GM12878 (cell line): ENCODE data around the gene PTPN21. TPM values are rescaled to one million over a fixed set of nuclear protein-coding genes. Genes with fewer than 3 reads are reported as not detected.

ENCODE experiments used
- ATAC-seq: fragments of 200-7000 bp; cut with Tn5 transposase; 3 replicates; pipeline ENCODE4 v1.9.1; 2020; ENCODE audit warnings: mild to moderate bottlenecking, moderate library complexity
- BruUV-seq: library from RNA; stranded (reverse); fragments of 400-500 nt; replicated peaks from 2 replicates; lab custom pipeline; 2021; lab: Mats Ljungman, UMichigan
- CTCF ChIA-PET: fragments of 300-600 bp; sonication (Branson Sonifier 250); formaldehyde crosslinking; extraction: SDS; loops from one replicate; lab custom pipeline; 2021; ENCODE audit warnings: inconsistent platforms; lab: Yijun Ruan, JAX
- POLR2A ChIA-PET: fragments of 350-600 bp; formaldehyde crosslinking; extraction: SDS; loops from one replicate; lab custom pipeline; 2021; ENCODE audit warnings: inconsistent platforms; lab: Charles Lee
- RAD21 ChIA-PET: fragments of 300-600 bp; sonication (Branson Sonifier 250); formaldehyde crosslinking; loops from one replicate; lab custom pipeline; 2023; ENCODE audit warnings: antibody characterized with exemption; ENCODE audit not compliant: unreplicated experiment; lab: Charles Lee
- SMC1A ChIA-PET: fragments of 300-600 bp; sonication (Branson Sonifier 250); formaldehyde crosslinking; loops from one replicate; lab custom pipeline; 2023; ENCODE audit not compliant: unreplicated experiment, uncharacterized antibody; lab: Charles Lee
- DNase-seq: peaks from one replicate; pipeline ENCODE4 v3.0.0-alpha.2; 2011; ENCODE audit warnings: low read depth, low spot score
- FAIRE-seq: peaks from 3 replicates; lab custom pipeline; 2011; peaks lifted over from hg19 to GRCh38; lab: Jason Lieb, UNC
- H2AFZ ChIP-seq: 2 replicates; pipeline ENCODE4 v1.6.0; 2011; ENCODE audit warnings: low read depth, low read length, control low read depth; ENCODE audit not compliant: control insufficient read depth
- H3K27ac ChIP-seq: 2 replicates; pipeline ENCODE4 v1.5.1; 2011; ENCODE audit warnings: control low read depth; ENCODE audit not compliant: control insufficient read depth, insufficient read depth
- H3K27me3 ChIP-seq, 2 experiments: replicated peaks in 1 of 2; 2 replicates each; pipeline versions ENCODE4 v1.6.0 to v1.6.1; 2011; ENCODE audit warnings: low read length in 1 of 2; ENCODE audit not compliant: control insufficient read depth in 2 of 2, insufficient read depth in 2 of 2
- H3K36me3 ChIP-seq, 2 experiments: 2 replicates each; pipeline ENCODE4 v1.5.1; 2011; ENCODE audit warnings: low read length in 1 of 2; ENCODE audit not compliant: control insufficient read depth in 2 of 2, insufficient read depth in 2 of 2
- H3K4me1 ChIP-seq: 2 replicates; pipeline ENCODE4 v1.6.1; 2011; ENCODE audit warnings: mild to moderate bottlenecking, low read length, moderate library complexity, mixed read lengths; ENCODE audit not compliant: control insufficient read depth, insufficient read depth
- H3K4me2 ChIP-seq: 2 replicates; pipeline ENCODE4 v1.6.0; 2011; ENCODE audit warnings: control low read depth; ENCODE audit not compliant: control insufficient read depth, insufficient read depth
- H3K4me3 ChIP-seq: fragments of 200-600 bp; sonication (generic); 2 replicates; pipeline ENCODE4 v1.5.1; 2016
- H3K79me2 ChIP-seq: 2 replicates; pipeline ENCODE4 v1.6.0; 2011; ENCODE audit warnings: low read length; ENCODE audit not compliant: control insufficient read depth, insufficient read depth
- H3K9ac ChIP-seq: 2 replicates; pipeline ENCODE4 v1.8.0; 2011; ENCODE audit warnings: low read length, control low read depth, mixed read lengths; ENCODE audit not compliant: control insufficient read depth, insufficient read depth
- H3K9me3 ChIP-seq: replicated peaks from 3 replicates; pipeline ENCODE4 v1.5.1; 2011; ENCODE audit warnings: mild to moderate bottlenecking, low read length; ENCODE audit not compliant: control insufficient read depth, insufficient read depth
- H4K20me1 ChIP-seq: 2 replicates; pipeline ENCODE4 v1.6.0; 2011; ENCODE audit not compliant: control insufficient read depth, insufficient read depth
- BCL11A ChIP-seq: IDR thresholded peaks from 2 replicates; pipeline ENCODE4 v1.6.1; 2011; ENCODE audit warnings: low read depth, low read length
- BCLAF1 ChIP-seq: fragments of 450-650 bp; IDR thresholded peaks from 2 replicates; pipeline ENCODE4 v1.6.1; 2017; ENCODE audit warnings: antibody characterized with exemption, mild to moderate bottlenecking, moderate library complexity
- CHD1 ChIP-seq: IDR thresholded peaks from 2 replicates; pipeline ENCODE4 v1.6.1; 2012; ENCODE audit warnings: low read depth, low read length, improper control_type of control experiment
- CREB1 ChIP-seq: IDR thresholded peaks from 2 replicates; pipeline ENCODE4 v1.6.1; 2012; ENCODE audit warnings: low read depth, mild to moderate bottlenecking, inconsistent platforms
- ETV6 ChIP-seq, 2 experiments: fragments of 450-650 bp in 1 of 2; IDR thresholded peaks in 1 of 2; conservative IDR thresholded peaks in 1 of 2; 2 replicates each; pipeline ENCODE4 v1.6.1; 2014; ENCODE audit warnings: antibody characterized with exemption in 1 of 2, borderline replicate concordance in 1 of 2, low read depth in 1 of 2, mild to moderate bottlenecking in 1 of 2, moderate library complexity in 1 of 2
- IKZF1 ChIP-seq: fragments of 450-650 bp; conservative IDR thresholded peaks from 2 replicates; pipeline ENCODE4 v1.6.1; 2017; ENCODE audit warnings: antibody characterized with exemption, mild to moderate bottlenecking
- MEF2A ChIP-seq: IDR thresholded peaks from 2 replicates; pipeline ENCODE4 v1.6.1; 2011; ENCODE audit warnings: low read depth, mild to moderate bottlenecking, low read length, moderate library complexity; ENCODE audit not compliant: insufficient read depth
- MLLT1 ChIP-seq: fragments of 450-650 bp; IDR thresholded peaks from 2 replicates; pipeline ENCODE4 v1.6.1; 2016; ENCODE audit warnings: mild to moderate bottlenecking
- NFIC ChIP-seq: IDR thresholded peaks from 2 replicates; pipeline ENCODE4 v1.6.1; 2012; ENCODE audit warnings: low read depth, mild to moderate bottlenecking, inconsistent platforms, low read length, moderate library complexity
- PML ChIP-seq: IDR thresholded peaks from 2 replicates; pipeline ENCODE4 v1.6.1; 2012; ENCODE audit warnings: low read length, inconsistent platforms
- SREBF1 ChIP-seq: IDR thresholded peaks from 2 replicates; pipeline ENCODE4 v1.6.1; 2012; ENCODE audit warnings: mild to moderate bottlenecking, low read length
- SUZ12 ChIP-seq: fragments of 200-600 bp; sonication (generic); IDR thresholded peaks from one replicate; pipeline ENCODE4 v1.6.1; 2018; ENCODE audit warnings: antibody characterized with exemption, mild to moderate bottlenecking; ENCODE audit not compliant: unreplicated experiment
- WGBS: methylation state at CpG from one replicate; pipeline ENCODE4 v1.1.6; 2016; ENCODE audit warnings: low lambda C conversion rate; ENCODE audit not compliant: insufficient replicate concordance, insufficient coverage; ENCODE audit errors: missing lambda C conversion rate; 5-methylcytosine and 5-hydroxymethylcytosine counted together
- in situ Hi-C: fragments of 300-500 bp; cut with MboI; formaldehyde crosslinking; loops from 9 replicates; pipeline ENCODE4 v1.14.3; 2018; ENCODE audit warnings: mixed read lengths
- intact Hi-C: fragments of 100-400 bp; cut with micrococcal nuclease; formaldehyde crosslinking; loops from one replicate; pipeline ENCODE4 v1.14.2; 2022; ENCODE audit not compliant: unreplicated experiment
- polyA plus RNA-seq, 11 experiments: library from polyadenylated mRNA; depleted of rRNA in 4 of 11; unstranded in 6 of 11; stranded (reverse) in 5 of 11; fragments of >200 nt; fragmentation: Nextera tagmentation in 4 of 11; fragmentation: Illumina TruSeq in 1 of 11; extraction: Ambion mirVana in 4 of 11; extraction: Trizol in 1 of 11; gene quantifications; 1 replicate in 1 of 11; 2 replicates in 10 of 11; pipeline versions ENCODE4 v1.2.1 to v1.2.3, GENCODE V29; 2011 to 2016; ENCODE audit warnings: inconsistent platforms in 2 of 11, missing spikeins in 2 of 11, low read depth in 1 of 11
- total RNA-seq, 4 experiments: library from RNA; depleted of rRNA in 3 of 4; stranded (reverse); fragments of >200 nt in 3 of 4; fragmentation: Illumina TruSeq in 1 of 4; extraction: Trizol in 1 of 4; gene quantifications; 2 replicates each; pipeline versions ENCODE4 v1.2.1 to v1.2.3, GENCODE V29; 2013 to 2021

PTPN21 gene
- total and polyA plus RNA-seq, 10 of the 15 experiments (the other 5 are each of a cell fraction or from before 2014, with no cell fraction given), result 0.01 to 0.23 (median 0.04) TPM; not detected in 3

- Histone ChIP-seq H3K9me3 (no peaks in the 10 kb centered on the region), H3K4me3 (no peak overlapping the region), H3K36me3 (no peaks in the 10 kb centered on the region), H3K27ac (no peak overlapping the region), H3K79me2 (no peaks in the 10 kb centered on the region), H3K4me2 (no peak overlapping the region), H4K20me1 (no peaks in the 10 kb centered on the region), H3K27me3 (no peaks in the 10 kb centered on the region), H3K4me1 (no peaks in the 10 kb centered on the region), H2AFZ (no peak overlapping the region), H3K9ac (no peak overlapping the region)
- in situ Hi-C loops, result no loop called here
- DNase-seq, result no peak
- FAIRE-seq, result no peak
- ATAC-seq, result no peak
- SMC1A ChIA-PET, result no interaction called here
- intact Hi-C loops, result no loop called here
- TF ChIP-seq NFIC, result no peak
- no peak for TF ChIP-seq IKZF1
- no peak for TF ChIP-seq MEF2A
- no peak for TF ChIP-seq CHD1
- TF ChIP-seq ETV6 (conservative IDR thresholded peaks at IDR 0.05 in 1 of 2, IDR thresholded peaks at IDR 0.05 in 1 of 2; ENCODE audit: borderline replicate concordance in 1 of 2, low read depth in 1 of 2), result no peak
- no peak for TF ChIP-seq BCL11A
- TF ChIP-seq MLLT1, result no peak
- no peak for TF ChIP-seq SUZ12
- no peak for TF ChIP-seq SREBF1
- TF ChIP-seq CREB1, result no peak
- TF ChIP-seq PML, result no peak
- TF ChIP-seq BCLAF1, result no peak
- RAD21 ChIA-PET, result no interaction called here
- WGBS, result 42% methylated on average over 3 of the region's 3 CpGs
- no TSS peak for BruUV-seq
- CTCF ChIA-PET, result interaction anchor here (0.6 kb wide), 1 partner anchor 47 kb away, joined by 3 read pairs; no protein-coding TSS in a partner anchor
- POLR2A ChIA-PET, result no interaction called here
Observed at GRCh38 chr14:88545256-88545655, 9.6 kb downstream of the PTPN21 start.
